HS-5 (cell line): Measurements from ENCODE around the gene IL17RB.

Experiments
- DNase-seq: peaks from one replicate; pipeline ENCODE4 v3.0.0-alpha.2; 2012; ENCODE audit warnings: low read depth

The IL17RB gene

GRCh38 chr3:53833053-53833645 lies 13.2 kb upstream of the IL17RB start:
- no peak for DNase-seq

DNA sequence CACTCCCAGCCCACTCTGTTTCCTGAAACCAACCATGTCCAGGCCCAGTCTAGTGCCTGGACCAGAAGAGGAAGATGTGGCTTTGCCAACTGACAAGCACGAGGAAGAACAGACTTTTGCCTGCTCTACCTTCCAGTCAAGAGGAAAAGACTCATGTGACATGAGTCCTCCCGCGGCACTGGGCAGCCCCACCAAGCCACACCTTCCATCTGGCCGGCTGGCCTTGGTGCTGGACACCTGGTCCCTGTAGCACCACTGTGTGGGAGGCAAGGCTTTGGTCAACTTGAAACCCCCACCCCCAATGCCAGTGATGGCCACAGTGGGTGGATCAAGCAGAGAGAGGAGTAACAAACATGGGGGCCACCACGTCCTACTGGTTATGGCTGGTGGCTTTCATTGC lies 12.7 kb upstream of the IL17RB start:
- no peak for DNase-seq

- DNase-seq: no peak
These were observed 11.8 kb upstream of the IL17RB start for GRCh38 chr3:53834429-53835095.

DNA sequence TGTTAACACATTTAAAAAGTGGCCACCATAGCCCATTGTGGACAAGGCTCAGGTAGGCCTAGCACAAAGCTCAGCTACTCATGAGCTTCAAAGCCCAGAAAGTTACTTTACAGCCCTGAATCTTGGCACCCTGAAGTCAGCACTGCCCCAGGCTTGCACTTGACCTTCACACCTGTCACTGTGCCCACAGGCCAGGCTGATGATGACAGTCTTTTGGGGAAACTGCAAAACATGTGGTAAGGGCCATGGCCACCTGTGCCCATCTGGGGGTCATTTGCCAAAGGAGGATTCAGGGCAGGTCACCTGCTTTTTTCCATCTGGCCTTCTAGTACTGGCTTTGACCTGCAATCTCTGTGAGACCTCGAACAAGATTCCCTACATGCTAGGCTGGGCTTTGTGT lies 11.1 kb upstream of the IL17RB start:
- DNase-seq: no peak

DNA sequence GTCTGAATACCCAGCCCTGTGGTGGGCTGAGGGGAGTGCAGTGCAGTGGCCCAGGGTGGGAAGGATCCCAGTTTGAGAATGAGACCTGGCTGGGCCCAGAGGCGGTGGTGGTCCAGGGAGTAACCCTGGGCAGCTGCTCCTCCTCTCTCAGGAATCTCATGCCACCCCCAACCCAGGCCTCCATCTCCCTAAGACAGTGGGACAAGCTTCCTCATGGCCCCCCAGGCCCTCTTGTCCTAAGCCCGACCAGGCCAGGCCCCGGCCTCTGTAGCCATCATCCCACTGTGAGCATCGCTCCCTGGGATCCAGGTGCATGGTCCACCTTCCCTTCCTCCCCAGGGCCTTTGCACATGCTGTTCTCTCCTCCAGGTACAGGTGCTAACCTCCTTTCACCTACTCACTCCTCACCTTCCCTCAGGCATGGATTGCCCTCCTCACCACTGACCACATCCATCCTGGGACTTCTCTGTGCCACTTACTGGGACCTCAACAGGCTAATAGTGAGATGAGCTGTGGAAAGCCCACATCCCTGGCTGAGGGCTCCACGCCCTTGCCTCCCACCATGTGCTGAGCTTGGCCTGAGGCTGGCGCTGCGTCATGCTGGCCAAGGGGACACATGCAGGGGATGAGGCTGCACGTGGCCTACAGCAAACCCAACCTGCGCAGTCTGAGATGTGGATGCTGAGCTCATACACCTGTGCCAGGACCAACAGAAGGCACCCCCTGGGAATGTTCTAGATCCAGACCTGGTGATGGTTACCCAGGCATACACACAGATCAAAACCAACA lies 10.1 kb upstream of the IL17RB start:
- no peak for DNase-seq

DNA sequence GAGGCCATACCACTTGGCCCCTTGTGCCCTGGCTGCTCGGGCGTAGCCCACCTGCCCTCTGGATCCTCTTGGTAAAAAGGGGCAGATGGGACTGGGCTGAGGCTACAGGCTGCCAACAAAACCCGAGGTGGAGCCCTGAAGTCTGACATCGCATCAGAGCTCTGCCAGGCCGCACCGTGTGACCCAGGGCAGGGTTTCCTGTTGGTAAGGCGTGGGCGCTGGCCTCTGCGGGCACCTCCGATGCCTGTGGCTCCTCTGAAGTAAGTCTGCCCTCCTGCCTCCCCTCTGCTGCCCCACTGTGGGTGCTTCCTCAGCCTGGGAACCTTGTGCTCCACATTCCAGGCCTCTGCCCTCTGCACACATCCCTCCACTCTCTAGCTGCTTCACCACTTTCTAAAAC lies 9.0 kb upstream of the IL17RB start:
- DNase-seq: no peak

DNA sequence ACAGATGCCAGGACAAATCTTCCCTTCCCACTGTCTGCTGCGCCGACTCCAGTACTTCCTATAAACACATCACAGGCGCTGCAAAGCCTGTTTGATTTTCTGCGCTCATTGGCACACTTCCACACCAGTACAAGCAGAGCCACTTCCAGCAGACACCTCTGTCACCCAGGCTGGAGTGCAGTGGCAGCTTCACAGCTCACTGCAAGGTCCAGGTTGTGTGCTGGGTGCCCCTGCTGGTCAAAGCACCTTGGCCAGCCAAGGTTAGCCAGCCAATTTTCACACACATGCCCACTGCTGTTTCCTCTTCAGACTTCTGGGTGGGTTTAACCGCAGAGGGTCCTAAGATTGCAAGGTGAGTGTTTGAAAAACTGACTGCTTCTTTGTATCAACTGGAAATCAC lies 5.1 kb upstream of the IL17RB start:
- DNase-seq: no peak

- no peak for DNase-seq
These were observed 3.8 kb upstream of the IL17RB start for GRCh38 chr3:53842436-53843194.

- no peak for DNase-seq
These were observed 2.9 kb upstream of the IL17RB start for GRCh38 chr3:53843195-53844177.

DNA sequence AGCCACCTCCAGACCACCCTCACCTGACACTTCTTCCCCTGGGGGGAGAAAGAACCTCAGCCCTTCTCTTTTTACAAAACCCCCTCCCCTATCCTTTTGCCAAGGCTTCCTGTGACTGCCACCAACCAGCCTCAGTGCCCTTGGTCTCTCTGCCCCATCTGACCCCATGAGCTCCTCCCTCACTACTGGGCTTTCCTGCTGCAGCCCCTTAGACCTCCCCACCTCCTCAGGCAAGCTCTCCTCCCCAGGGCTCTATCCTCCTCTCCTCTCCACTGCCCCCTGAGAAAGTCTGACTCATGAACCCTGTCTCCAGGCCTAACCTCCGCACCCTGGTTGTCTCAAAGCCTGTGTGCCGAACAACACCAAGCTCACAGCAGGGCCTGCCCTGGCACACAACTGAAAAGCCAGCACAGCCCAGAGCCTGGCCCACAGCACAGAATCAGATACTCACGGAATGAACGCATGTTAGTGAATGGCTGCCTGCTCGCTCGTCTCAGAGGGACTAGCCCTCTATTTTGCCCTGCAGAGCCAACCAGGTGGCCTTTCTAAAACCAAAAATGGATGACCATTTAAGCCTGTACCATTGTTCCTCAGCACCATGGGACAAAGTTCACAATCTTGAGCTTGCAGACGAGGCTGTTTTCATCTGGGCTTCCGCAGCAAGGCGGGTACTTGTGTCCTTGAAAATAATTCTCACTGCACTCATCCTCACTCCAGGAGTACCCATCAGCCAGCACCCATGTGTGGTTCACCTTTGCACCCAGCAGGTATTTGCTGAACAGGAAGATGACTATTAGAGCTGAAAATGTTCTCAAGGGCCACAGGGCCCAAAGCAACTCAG lies 1.9 kb upstream of the IL17RB start:
- no peak for DNase-seq

DNA sequence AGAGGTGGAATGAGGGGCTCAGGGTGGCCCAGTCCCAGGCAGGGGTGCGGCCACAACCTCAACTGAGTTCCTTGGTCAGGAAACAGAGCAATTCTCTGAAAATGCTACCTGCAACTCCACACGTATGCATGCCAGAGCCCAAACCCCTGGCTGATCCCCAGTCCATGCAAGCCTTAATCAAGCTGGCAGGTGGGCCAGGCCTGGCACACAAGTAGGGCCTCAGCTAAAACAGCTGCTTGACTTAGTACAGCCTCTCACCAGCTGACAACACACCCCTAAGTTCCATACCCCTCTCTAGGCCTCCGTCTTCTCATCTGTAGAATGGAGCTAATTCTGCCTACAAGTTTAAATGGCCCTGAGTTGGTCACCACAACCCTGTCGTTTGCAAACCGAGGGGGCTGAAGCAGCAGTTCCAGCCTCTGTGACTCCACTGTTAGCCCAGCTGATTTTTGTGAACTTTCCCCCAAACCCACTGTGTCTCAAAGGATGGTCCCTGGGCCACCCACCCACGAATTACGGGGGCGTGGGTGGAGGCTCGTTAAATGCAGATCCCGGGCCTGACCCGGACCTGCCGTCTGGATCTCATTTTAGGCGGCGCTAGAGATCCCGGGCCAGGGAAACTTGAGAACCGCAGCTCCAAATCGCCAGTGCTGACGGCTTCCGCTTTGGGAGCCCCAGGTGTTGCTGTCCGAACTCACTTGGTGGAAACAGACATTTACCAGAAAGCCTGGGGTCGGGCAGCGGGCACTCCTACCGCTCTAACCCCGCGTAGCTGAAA lies 1.1 kb upstream of the IL17RB start:
- DNase-seq: no peak

GRCh38 chr3:53845881-53846133 lies 561 bp upstream of the IL17RB start:
- no peak for DNase-seq

DNA sequence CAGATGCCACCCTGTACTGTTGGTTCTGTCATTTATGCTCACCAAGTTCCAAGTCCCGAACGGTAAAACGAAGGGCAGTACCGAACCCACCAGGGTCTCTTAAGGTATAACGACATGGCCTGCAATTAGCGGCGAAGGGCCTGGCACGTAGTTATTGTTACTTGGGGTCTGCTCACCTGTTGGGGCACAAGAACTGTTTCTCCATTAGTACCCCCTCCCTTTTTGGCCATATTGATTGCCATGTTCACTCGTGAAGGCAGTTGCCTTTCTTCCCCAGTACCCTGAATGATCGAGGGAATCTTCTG lies 435 bp downstream of the IL17RB start:
- DNase-seq: no peak

DNA sequence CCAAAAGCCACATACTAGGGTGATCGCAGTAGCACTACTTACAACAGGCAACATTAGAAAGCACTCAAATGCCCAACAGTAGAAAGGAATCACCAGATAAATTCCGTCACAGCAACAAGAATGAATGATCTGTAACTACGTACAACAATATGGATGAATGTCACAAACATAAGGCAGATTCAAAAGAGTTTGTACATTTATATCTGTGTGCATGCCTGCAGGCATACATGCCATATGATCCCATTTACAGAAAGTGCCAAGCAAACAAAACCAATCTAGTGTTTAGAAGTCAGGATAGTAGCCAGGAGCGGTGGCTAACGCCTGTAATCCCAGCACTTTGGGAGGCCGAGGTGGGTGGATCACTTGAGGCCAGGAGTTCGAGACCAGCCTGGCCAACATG lies 3.5 kb downstream of the IL17RB start:
- DNase-seq: no peak

DNA sequence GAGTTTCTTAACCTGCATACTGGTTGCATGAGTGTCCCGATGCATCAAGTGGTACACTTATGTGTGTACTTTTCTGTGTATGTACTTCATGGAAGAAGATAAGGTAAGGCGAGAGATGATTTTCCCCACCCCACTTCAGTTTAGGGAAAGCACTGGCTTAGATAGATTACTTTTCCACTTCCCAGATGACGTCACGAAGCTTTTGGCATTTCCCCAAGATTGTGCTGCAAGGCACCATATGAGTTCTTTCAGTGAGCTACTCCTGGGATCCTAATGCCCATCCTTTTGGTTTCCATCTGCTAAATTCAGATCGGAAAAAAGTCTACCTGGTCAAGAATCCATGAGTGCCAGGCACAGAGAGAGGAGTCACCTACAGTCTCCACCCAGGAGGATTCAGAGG lies 4.5 kb downstream of the IL17RB start:
- DNase-seq: no peak

DNA sequence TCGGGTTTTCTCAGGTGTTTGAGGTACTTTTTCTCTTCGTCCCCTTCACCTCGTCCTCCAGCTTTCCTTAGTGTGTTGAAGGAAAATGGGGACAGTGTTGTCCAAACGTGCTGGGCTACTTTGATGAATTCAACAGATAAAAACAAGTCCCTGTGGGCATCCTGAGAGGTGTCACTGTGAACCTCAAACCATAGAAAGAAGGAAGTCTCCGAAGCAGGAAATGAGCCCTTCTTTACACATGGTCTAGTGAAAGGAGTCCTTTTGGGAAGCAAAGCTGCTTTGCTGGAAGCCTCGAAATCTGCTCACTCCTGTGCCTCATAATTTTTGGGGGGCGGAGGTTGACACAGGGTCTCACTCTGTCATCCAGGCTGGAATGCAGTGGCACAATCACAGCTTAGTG lies 10.6 kb downstream of the IL17RB start:
- no peak for DNase-seq

DNA sequence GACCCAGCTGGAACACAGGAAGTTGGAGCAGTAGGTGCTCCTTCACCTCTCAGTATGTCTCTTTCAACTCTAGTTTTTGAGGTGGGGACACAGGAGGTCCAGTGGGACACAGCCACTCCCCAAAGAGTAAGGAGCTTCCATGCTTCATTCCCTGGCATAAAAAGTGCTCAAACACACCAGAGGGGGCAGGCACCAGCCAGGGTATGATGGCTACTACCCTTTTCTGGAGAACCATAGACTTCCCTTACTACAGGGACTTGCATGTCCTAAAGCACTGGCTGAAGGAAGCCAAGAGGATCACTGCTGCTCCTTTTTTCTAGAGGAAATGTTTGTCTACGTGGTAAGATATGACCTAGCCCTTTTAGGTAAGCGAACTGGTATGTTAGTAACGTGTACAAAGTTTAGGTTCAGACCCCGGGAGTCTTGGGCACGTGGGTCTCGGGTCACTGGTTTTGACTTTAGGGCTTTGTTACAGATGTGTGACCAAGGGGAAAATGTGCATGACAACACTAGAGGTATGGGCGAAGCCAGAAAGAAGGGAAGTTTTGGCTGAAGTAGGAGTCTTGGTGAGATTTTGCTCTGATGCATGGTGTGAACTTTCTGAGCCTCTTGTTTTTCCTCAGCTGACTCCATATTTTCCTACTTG lies 11.9 kb downstream of the IL17RB start:
- DNase-seq: no peak

GRCh38 chr3:53859178-53859577 lies 12.8 kb downstream of the IL17RB start:
- no peak for DNase-seq

- no peak for DNase-seq
These were observed 13.8 kb downstream of the IL17RB start for GRCh38 chr3:53860196-53860595.

DNA sequence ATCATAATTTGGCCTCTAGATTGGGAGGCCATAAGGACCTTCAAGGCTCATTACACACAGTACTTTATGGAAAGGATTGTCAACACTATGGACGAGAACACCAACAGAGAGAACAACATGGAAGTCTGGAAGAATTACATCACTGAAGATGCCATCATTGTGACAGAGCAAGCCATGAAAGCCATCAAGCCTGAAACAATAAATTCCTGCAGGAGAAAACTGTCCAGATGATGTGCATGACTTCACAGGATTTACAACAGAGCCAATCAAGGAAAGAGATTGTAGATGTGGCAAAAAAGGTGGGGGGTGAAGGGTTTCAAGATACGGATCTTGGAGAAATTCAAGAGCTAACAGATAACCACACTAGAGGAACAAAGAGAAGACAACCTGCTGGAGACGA lies 15.9 kb downstream of the IL17RB start:
- no peak for DNase-seq
